WTC11 (cell line): ENCODE data around the gene PROSER2. TPM values are rescaled to one million over a fixed set of nuclear protein-coding genes. Genes with fewer than 3 reads are reported as not detected.

Experiments used
- ATAC-seq: fragments of 200-7000 bp; cut with Tn5 transposase; 2 replicates; pipeline ENCODE4 v1.10.0; 2021; ENCODE audit warnings: mild to moderate bottlenecking, moderate library complexity
- CTCF ChIA-PET: fragments of 300-600 bp; sonication (Branson Sonifier 250); formaldehyde crosslinking; loops from one replicate; lab custom pipeline; 2021; ENCODE audit warnings: antibody characterized with exemption; lab: Charles Lee
- POLR2A ChIA-PET: fragments of 350-600 bp; sonication (Branson Sonifier 250); formaldehyde crosslinking; loops from one replicate; lab custom pipeline; 2021; ENCODE audit warnings: antibody characterized with exemption; lab: Charles Lee
- DNase-seq: peaks from one replicate; pipeline ENCODE4 v3.0.0; 2021; ENCODE audit warnings: low spot score
- H3K27ac Mint-ChIP-seq: 2 replicates; pipeline ENCODE4 v1.8.0; 2021; ENCODE audit warnings: mixed read lengths
- H3K27me3 Mint-ChIP-seq: 2 replicates; pipeline ENCODE4 v1.8.0; 2021; ENCODE audit warnings: low read depth, mild to moderate bottlenecking, moderate library complexity, mixed read lengths
- H3K36me3 Mint-ChIP-seq: 2 replicates; pipeline ENCODE4 v1.8.0; 2021; ENCODE audit warnings: mixed read lengths
- H3K4me1 Mint-ChIP-seq: 2 replicates; pipeline ENCODE4 v1.8.0; 2022; ENCODE audit warnings: mixed read lengths
- H3K4me3 Mint-ChIP-seq: 2 replicates; pipeline ENCODE4 v1.8.0; 2021; ENCODE audit warnings: mild to moderate bottlenecking, moderate library complexity, mixed read lengths
- H3K9me3 Mint-ChIP-seq: 2 replicates; pipeline ENCODE4 v1.8.0; 2021; ENCODE audit warnings: mixed read lengths
- AFF4 ChIP-seq: sonication (generic); formaldehyde crosslinking; IDR thresholded peaks from 2 replicates; pipeline ENCODE4 v1.8.1; 2023; ENCODE audit warnings: mild to moderate bottlenecking, missing genetic modification reagents, borderline replicate concordance
- E2F1 ChIP-seq: sonication (generic); formaldehyde crosslinking; IDR thresholded peaks from 2 replicates; pipeline ENCODE4 v1.8.0; 2022; ENCODE audit warnings: mild to moderate bottlenecking, missing genetic modification reagents
- ETV6 ChIP-seq: sonication (generic); formaldehyde crosslinking; IDR thresholded peaks from 2 replicates; pipeline ENCODE4 v1.8.1; 2022; ENCODE audit warnings: mild to moderate bottlenecking, missing genetic modification reagents
- GABPB1 ChIP-seq: sonication (generic); formaldehyde crosslinking; IDR thresholded peaks from 2 replicates; pipeline ENCODE4 v1.8.1; 2023; ENCODE audit warnings: mild to moderate bottlenecking, missing genetic modification reagents
- JUN ChIP-seq: sonication (generic); formaldehyde crosslinking; IDR thresholded peaks from 2 replicates; pipeline ENCODE4 v1.8.0; 2023; ENCODE audit warnings: mild to moderate bottlenecking, missing genetic modification reagents
- NFATC4 ChIP-seq: fragments of 250-450 bp; sonication (Bioruptor Pico); IDR thresholded peaks from 2 replicates; pipeline ENCODE4 v1.9.0; 2021; ENCODE audit warnings: mild to moderate bottlenecking
- NFE2L1 ChIP-seq: sonication (generic); formaldehyde crosslinking; IDR thresholded peaks from 2 replicates; pipeline ENCODE4 v1.8.1; 2023; ENCODE audit warnings: missing genetic modification reagents
- SMAD4 ChIP-seq: sonication (generic); formaldehyde crosslinking; IDR thresholded peaks from 2 replicates; pipeline ENCODE4 v1.8.0; 2022; ENCODE audit warnings: mild to moderate bottlenecking, missing genetic modification reagents
- TEAD4 ChIP-seq: sonication (generic); formaldehyde crosslinking; IDR thresholded peaks from 2 replicates; pipeline ENCODE4 v1.8.0; 2022; ENCODE audit warnings: mild to moderate bottlenecking, missing genetic modification reagents
- USF1 ChIP-seq: sonication (generic); formaldehyde crosslinking; IDR thresholded peaks from 2 replicates; pipeline ENCODE4 v1.8.0; 2022; ENCODE audit warnings: mild to moderate bottlenecking, missing genetic modification reagents
- ZBTB21 ChIP-seq: sonication (generic); formaldehyde crosslinking; IDR thresholded peaks from 2 replicates; pipeline ENCODE4 v1.8.1; 2023; ENCODE audit warnings: mild to moderate bottlenecking, missing genetic modification reagents, borderline replicate concordance
- ZNF263 ChIP-seq: sonication (generic); formaldehyde crosslinking; IDR thresholded peaks from 2 replicates; pipeline ENCODE4 v1.8.1; 2022; ENCODE audit warnings: low read depth, mild to moderate bottlenecking, moderate library complexity, missing genetic modification reagents
- ZNF396 ChIP-seq: fragments of 250-450 bp; sonication (Bioruptor Pico); IDR thresholded peaks from 2 replicates; pipeline ENCODE4 v1.8.0; 2021; ENCODE audit warnings: mild to moderate bottlenecking, moderate library complexity, borderline replicate concordance
- ZNF423 ChIP-seq: fragments of 250-450 bp; sonication (Bioruptor Pico); IDR thresholded peaks from 2 replicates; pipeline ENCODE4 v2.1.2; 2022; ENCODE audit warnings: mild to moderate bottlenecking, moderate library complexity
- ZNF425 ChIP-seq: fragments of 250-450 bp; sonication (Bioruptor Pico); conservative IDR thresholded peaks from 2 replicates; pipeline ENCODE4 v1.9.0; 2021; ENCODE audit warnings: mild to moderate bottlenecking
- total RNA-seq: library from RNA; stranded (reverse); gene quantifications from 3 replicates; pipeline ENCODE4 v1.2.3, GENCODE V29; 2021

PROSER2 gene
- total RNA-seq, 1 experiment from 2014 or later, result 8.5 TPM

- TF ChIP-seq ZNF396 (CRISPR knock-in tag) (no peak), ETV6 (CRISPR knock-in tag) (no peak), USF1 (CRISPR knock-in tag) (no peak), NFATC4 (CRISPR knock-in tag) (no peak), AFF4 (CRISPR knock-in tag) (no peak), ZNF263 (CRISPR knock-in tag) (no peak), ZNF425 (no peak)
Measured at GRCh38 chr10:11808808-11809207, 14.3 kb upstream of the PROSER2 start (continued).

- Mint-ChIP-seq H3K9me3 (no peaks in the 10 kb centered on the region), H3K36me3 (no peaks in the 10 kb centered on the region), H3K27me3 (no peaks in the 10 kb centered on the region), H3K27ac (peak overlapping the region; percentile 71; the same call in 1 of the 2 replicates), H3K4me3 (no peak overlapping the region), H3K4me1 (peaks cover 15% of the 10 kb centered on the region)
- POLR2A ChIA-PET, result no interaction called here
- ATAC-seq (no peak), DNase-seq (no peak)
- CTCF ChIA-PET, result interaction anchor here (1.0 kb wide), 1 partner anchor 177 kb away, joined by 3 read pairs; no protein-coding TSS in a partner anchor
- no peak for TF ChIP-seq ZNF423 (CRISPR knock-in tag)
- TF ChIP-seq TEAD4 (CRISPR knock-in tag), result no peak
- 0 out of 2 replicates have a peak, but pooled peaks have one; percentile 26 for TF ChIP-seq GABPB1 (CRISPR knock-in tag)
- TF ChIP-seq NFE2L1 (CRISPR knock-in tag), result no peak
Measured at GRCh38 chr10:11810313-11810766, 12.8 kb upstream of the PROSER2 start.

- TF ChIP-seq E2F1 (CRISPR knock-in tag) (no peak), SMAD4 (CRISPR knock-in tag) (no peak), JUN (CRISPR knock-in tag) (no peak), ZBTB21 (CRISPR knock-in tag) (no peak)
- TF ChIP-seq, all 79 proteins: peak for 0
- no peak for DNase-seq
- peaks cover 15% of the 10 kb centered on the region for H3K4me1 Mint-ChIP-seq
- no peaks in the 10 kb centered on the region for H3K9me3 Mint-ChIP-seq
- no peaks in the 10 kb centered on the region for H3K36me3 Mint-ChIP-seq
- no peak for ATAC-seq
- CTCF ChIA-PET, result interaction anchor here (0.6 to 1.0 kb wide), 2 partner anchors 176 to 234 kb away, joined by 3 read pairs; no protein-coding TSS in a partner anchor
- no peak overlapping the region for H3K27ac Mint-ChIP-seq
- no peaks in the 10 kb centered on the region for H3K27me3 Mint-ChIP-seq
- no peak overlapping the region for H3K4me3 Mint-ChIP-seq
- POLR2A ChIA-PET, result no interaction called here
Measured at GRCh38 chr10:11810973-11811372, 12.2 kb upstream of the PROSER2 start.
